ENCODE results near the gene SCAI. TPM values are rescaled to one million over a fixed set of nuclear protein-coding genes. Genes with fewer than 3 reads are reported as not detected.
"Not testable (repeated sequence)": the region's sequence is repeated elsewhere in the genome, so short reads cannot be mapped to it uniquely, and the experiment has no call there.

The SCAI gene
- total RNA-seq, 1 experiment from 2014 or later = 3.7 TPM

- H3K9me3 Mint-ChIP-seq (ENCODE audit: unreplicated experiment) = no peaks in the 10 kb centered on the region
- BruUV-seq (replicated peaks) = no TSS peak
- H3K4me1 Mint-ChIP-seq (ENCODE audit: insufficient read depth, unreplicated experiment) = peaks cover 23% of the 10 kb centered on the region
- intact Hi-C loops (cut with micrococcal nuclease) = no loop called here
- H3K27ac Mint-ChIP-seq (ENCODE audit: low read depth, unreplicated experiment) = no peak overlapping the region
- peaks cover 16% of the 10 kb centered on the region for H3K36me3 Mint-ChIP-seq (ENCODE audit: insufficient read depth, unreplicated experiment)
- DNase-seq (ENCODE audit: unreplicated experiment) = no peak
- CTCF ChIA-PET = interaction anchor here (0.8 kb wide), 1 partner anchor 328 kb away, joined by 3 read pairs; the partner anchor contains the start of gene WDR38
- TF ChIP-seq CTCF (IDR thresholded peaks at IDR 0.05; ENCODE audit: unreplicated experiment) = no peak
- H3K4me3 Mint-ChIP-seq (ENCODE audit: unreplicated experiment) = no peak overlapping the region
- POLR2A ChIA-PET = no interaction called here
- no peaks in the 10 kb centered on the region for H3K27me3 Mint-ChIP-seq (ENCODE audit: insufficient read depth, unreplicated experiment)
These were observed 37.5 kb upstream of the SCAI start for GRCh38 chr9:125180876-125181275.

GRCh38 chr9:125179776-125180175 is 36.4 kb upstream of the SCAI start:
- intact Hi-C loops (cut with micrococcal nuclease); BruUV-seq (replicated peaks); H3K9me3 Mint-ChIP-seq (ENCODE audit: unreplicated experiment); H3K4me3 Mint-ChIP-seq (ENCODE audit: unreplicated experiment); CTCF ChIA-PET; DNase-seq (ENCODE audit: unreplicated experiment); H3K27me3 Mint-ChIP-seq (ENCODE audit: insufficient read depth, unreplicated experiment); H3K27ac Mint-ChIP-seq (ENCODE audit: low read depth, unreplicated experiment): not testable (repeated sequence)
- Mint-ChIP-seq H3K4me1 (ENCODE audit: insufficient read depth, unreplicated experiment) (peaks cover 26% of the 10 kb centered on the region), H3K36me3 (ENCODE audit: insufficient read depth, unreplicated experiment) (peaks cover 13% of the 10 kb centered on the region)
- POLR2A ChIA-PET = interaction anchor here (1.7 kb wide), 1 partner anchor 9 kb away, joined by 6 read pairs; no protein-coding TSS in a partner anchor

- Mint-ChIP-seq H3K4me1 (ENCODE audit: insufficient read depth, unreplicated experiment) (peaks cover 21% of the 10 kb centered on the region), H3K27me3 (ENCODE audit: insufficient read depth, unreplicated experiment) (no peaks in the 10 kb centered on the region), H3K36me3 (ENCODE audit: insufficient read depth, unreplicated experiment) (peaks cover 21% of the 10 kb centered on the region), H3K27ac (ENCODE audit: low read depth, unreplicated experiment) (no peak overlapping the region), H3K9me3 (ENCODE audit: unreplicated experiment) (no peaks in the 10 kb centered on the region), H3K4me3 (ENCODE audit: unreplicated experiment) (no peak overlapping the region)
- ChIA-PET POLR2A (interaction anchor here (1.1 kb wide), 1 partner anchor 11 kb away, joined by 3 read pairs; no protein-coding TSS in a partner anchor), CTCF (interaction anchor here (1.7 kb wide), 1 partner anchor 10 kb away, joined by 3 read pairs; no protein-coding TSS in a partner anchor)
- DNase-seq (ENCODE audit: unreplicated experiment) = no peak
- no peak for TF ChIP-seq CTCF (IDR thresholded peaks at IDR 0.05; ENCODE audit: unreplicated experiment)
- intact Hi-C loops (cut with micrococcal nuclease) = no loop called here
- BruUV-seq (replicated peaks) = no TSS peak
These were observed 34.6 kb upstream of the SCAI start for GRCh38 chr9:125177888-125178287.

- TF ChIP-seq CTCF (IDR thresholded peaks at IDR 0.05; ENCODE audit: unreplicated experiment) = no peak
- Mint-ChIP-seq H3K27me3 (ENCODE audit: insufficient read depth, unreplicated experiment) (no peaks in the 10 kb centered on the region), H3K36me3 (ENCODE audit: insufficient read depth, unreplicated experiment) (peaks cover 21% of the 10 kb centered on the region), H3K4me1 (ENCODE audit: insufficient read depth, unreplicated experiment) (peaks cover 19% of the 10 kb centered on the region), H3K9me3 (ENCODE audit: unreplicated experiment) (no peaks in the 10 kb centered on the region), H3K27ac (ENCODE audit: low read depth, unreplicated experiment) (no peak overlapping the region), H3K4me3 (ENCODE audit: unreplicated experiment) (no peak overlapping the region)
- no peak for DNase-seq (ENCODE audit: unreplicated experiment)
- intact Hi-C loops (cut with micrococcal nuclease) = no loop called here
- ChIA-PET CTCF (interaction anchor here (1.7 kb wide), 1 partner anchor 12 kb away, joined by 3 read pairs; no protein-coding TSS in a partner anchor), POLR2A (interaction anchor here (0.6 kb wide), 1 partner anchor 18 kb away, joined by 4 read pairs; no protein-coding TSS in a partner anchor)
- no TSS peak for BruUV-seq (replicated peaks)
These were observed 33.3 kb upstream of the SCAI start for GRCh38 chr9:125176636-125177035.

Measured in MCF 10A (cell line).